Measurements from ENCODE around the gene PLCD3. TPM values are rescaled to one million over a fixed set of nuclear protein-coding genes. Genes with fewer than 3 reads are reported as not detected.
A peak's percentile ranks its signal among the peaks of the same experiment; 100 is the strongest.

The PLCD3 gene
- total and polyA plus RNA-seq, 9 of the 15 experiments (the other 6 are each of a cell fraction or from before 2014, with no cell fraction given): 0.20 to 22.6 (median 7.5) TPM

DNA sequence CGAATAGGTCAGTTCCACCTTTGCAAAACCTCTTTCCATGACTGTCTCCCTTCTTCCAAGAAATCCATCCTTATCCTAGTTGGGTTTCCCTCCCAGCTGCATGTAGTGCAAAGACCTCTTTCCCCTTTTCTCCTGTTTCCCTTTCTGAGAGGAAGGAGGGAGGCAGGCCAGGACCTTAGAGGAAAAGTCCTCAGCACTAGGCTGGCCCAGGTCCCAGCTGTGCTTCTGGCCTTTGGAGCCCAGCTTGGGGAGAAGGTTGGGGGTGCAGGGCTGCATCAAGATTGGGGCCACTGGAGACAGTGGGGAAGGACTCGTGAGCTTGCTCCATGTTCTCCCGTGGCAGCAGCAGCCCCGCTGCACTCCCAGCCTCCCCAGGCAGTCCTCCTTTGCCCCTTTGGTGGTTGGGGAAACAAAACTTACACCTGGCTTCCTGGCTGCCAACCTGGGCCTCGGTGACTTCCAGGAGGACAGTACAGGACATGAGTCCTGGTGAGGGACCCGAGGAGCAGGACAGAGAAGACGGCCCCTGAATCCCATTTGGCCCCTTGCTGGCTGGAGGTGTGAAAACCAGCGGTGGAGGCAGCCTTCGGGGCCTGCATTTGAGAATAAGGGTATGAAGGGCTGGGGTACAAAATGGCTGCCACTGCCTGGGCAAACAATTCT, 29.8 kb upstream of the PLCD3 start (continued):
- TF ChIP-seq, protein P1, sequence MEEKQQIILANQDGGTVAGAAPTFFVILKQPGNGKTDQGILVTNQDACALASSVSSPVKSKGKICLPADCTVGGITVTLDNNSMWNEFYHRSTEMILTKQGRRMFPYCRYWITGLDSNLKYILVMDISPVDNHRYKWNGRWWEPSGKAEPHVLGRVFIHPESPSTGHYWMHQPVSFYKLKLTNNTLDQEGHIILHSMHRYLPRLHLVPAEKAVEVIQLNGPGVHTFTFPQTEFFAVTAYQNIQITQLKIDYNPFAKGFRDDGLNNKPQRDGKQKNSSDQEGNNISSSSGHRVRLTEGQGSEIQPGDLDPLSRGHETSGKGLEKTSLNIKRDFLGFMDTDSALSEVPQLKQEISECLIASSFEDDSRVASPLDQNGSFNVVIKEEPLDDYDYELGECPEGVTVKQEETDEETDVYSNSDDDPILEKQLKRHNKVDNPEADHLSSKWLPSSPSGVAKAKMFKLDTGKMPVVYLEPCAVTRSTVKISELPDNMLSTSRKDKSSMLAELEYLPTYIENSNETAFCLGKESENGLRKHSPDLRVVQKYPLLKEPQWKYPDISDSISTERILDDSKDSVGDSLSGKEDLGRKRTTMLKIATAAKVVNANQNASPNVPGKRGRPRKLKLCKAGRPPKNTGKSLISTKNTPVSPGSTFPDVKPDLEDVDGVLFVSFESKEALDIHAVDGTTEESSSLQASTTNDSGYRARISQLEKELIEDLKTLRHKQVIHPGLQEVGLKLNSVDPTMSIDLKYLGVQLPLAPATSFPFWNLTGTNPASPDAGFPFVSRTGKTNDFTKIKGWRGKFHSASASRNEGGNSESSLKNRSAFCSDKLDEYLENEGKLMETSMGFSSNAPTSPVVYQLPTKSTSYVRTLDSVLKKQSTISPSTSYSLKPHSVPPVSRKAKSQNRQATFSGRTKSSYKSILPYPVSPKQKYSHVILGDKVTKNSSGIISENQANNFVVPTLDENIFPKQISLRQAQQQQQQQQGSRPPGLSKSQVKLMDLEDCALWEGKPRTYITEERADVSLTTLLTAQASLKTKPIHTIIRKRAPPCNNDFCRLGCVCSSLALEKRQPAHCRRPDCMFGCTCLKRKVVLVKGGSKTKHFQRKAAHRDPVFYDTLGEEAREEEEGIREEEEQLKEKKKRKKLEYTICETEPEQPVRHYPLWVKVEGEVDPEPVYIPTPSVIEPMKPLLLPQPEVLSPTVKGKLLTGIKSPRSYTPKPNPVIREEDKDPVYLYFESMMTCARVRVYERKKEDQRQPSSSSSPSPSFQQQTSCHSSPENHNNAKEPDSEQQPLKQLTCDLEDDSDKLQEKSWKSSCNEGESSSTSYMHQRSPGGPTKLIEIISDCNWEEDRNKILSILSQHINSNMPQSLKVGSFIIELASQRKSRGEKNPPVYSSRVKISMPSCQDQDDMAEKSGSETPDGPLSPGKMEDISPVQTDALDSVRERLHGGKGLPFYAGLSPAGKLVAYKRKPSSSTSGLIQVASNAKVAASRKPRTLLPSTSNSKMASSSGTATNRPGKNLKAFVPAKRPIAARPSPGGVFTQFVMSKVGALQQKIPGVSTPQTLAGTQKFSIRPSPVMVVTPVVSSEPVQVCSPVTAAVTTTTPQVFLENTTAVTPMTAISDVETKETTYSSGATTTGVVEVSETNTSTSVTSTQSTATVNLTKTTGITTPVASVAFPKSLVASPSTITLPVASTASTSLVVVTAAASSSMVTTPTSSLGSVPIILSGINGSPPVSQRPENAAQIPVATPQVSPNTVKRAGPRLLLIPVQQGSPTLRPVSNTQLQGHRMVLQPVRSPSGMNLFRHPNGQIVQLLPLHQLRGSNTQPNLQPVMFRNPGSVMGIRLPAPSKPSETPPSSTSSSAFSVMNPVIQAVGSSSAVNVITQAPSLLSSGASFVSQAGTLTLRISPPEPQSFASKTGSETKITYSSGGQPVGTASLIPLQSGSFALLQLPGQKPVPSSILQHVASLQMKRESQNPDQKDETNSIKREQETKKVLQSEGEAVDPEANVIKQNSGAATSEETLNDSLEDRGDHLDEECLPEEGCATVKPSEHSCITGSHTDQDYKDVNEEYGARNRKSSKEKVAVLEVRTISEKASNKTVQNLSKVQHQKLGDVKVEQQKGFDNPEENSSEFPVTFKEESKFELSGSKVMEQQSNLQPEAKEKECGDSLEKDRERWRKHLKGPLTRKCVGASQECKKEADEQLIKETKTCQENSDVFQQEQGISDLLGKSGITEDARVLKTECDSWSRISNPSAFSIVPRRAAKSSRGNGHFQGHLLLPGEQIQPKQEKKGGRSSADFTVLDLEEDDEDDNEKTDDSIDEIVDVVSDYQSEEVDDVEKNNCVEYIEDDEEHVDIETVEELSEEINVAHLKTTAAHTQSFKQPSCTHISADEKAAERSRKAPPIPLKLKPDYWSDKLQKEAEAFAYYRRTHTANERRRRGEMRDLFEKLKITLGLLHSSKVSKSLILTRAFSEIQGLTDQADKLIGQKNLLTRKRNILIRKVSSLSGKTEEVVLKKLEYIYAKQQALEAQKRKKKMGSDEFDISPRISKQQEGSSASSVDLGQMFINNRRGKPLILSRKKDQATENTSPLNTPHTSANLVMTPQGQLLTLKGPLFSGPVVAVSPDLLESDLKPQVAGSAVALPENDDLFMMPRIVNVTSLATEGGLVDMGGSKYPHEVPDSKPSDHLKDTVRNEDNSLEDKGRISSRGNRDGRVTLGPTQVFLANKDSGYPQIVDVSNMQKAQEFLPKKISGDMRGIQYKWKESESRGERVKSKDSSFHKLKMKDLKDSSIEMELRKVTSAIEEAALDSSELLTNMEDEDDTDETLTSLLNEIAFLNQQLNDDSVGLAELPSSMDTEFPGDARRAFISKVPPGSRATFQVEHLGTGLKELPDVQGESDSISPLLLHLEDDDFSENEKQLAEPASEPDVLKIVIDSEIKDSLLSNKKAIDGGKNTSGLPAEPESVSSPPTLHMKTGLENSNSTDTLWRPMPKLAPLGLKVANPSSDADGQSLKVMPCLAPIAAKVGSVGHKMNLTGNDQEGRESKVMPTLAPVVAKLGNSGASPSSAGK (IDR thresholded peaks at IDR 0.05): no peak
- TF ChIP-seq ZNF12 (CRISPR knock-in tag; IDR thresholded peaks at IDR 0.05) (no peak), RCOR1 (IDR thresholded peaks at IDR 0.05; ENCODE audit: borderline replicate concordance in 1 of 2, low read depth in 2 of 2, low read length in 2 of 2) (no peak), FOXK2 (conservative IDR thresholded peaks at IDR 0.05 in 1 of 2, IDR thresholded peaks at IDR 0.05 in 1 of 2; ENCODE audit: low read depth in 2 of 2) (no peak), KLF10 (CRISPR knock-in tag; IDR thresholded peaks at IDR 0.05) (no peak), SRSF7 (optimal IDR thresholded peaks at IDR 0.05; ENCODE audit: low read depth, low read length) (no peak), NCOA1 (IDR thresholded peaks at IDR 0.05; ENCODE audit: low read depth) (no peak), HMG20B (CRISPR knock-in tag; IDR thresholded peaks at IDR 0.05) (no peak), KHSRP (IDR thresholded peaks at IDR 0.05) (no peak), BCOR (IDR thresholded peaks at IDR 0.05) (peak; percentile 19; the same call in 1 of the 2 replicates), HNRNPUL1 (IDR thresholded peaks at IDR 0.05; ENCODE audit: low read length) (no peak), NR2F6 (CRISPR knock-in tag; IDR thresholded peaks at IDR 0.05) (no peak), ZNF444 (CRISPR knock-in tag; IDR thresholded peaks at IDR 0.05) (no peak)
- TF ChIP-seq, protein P2, sequence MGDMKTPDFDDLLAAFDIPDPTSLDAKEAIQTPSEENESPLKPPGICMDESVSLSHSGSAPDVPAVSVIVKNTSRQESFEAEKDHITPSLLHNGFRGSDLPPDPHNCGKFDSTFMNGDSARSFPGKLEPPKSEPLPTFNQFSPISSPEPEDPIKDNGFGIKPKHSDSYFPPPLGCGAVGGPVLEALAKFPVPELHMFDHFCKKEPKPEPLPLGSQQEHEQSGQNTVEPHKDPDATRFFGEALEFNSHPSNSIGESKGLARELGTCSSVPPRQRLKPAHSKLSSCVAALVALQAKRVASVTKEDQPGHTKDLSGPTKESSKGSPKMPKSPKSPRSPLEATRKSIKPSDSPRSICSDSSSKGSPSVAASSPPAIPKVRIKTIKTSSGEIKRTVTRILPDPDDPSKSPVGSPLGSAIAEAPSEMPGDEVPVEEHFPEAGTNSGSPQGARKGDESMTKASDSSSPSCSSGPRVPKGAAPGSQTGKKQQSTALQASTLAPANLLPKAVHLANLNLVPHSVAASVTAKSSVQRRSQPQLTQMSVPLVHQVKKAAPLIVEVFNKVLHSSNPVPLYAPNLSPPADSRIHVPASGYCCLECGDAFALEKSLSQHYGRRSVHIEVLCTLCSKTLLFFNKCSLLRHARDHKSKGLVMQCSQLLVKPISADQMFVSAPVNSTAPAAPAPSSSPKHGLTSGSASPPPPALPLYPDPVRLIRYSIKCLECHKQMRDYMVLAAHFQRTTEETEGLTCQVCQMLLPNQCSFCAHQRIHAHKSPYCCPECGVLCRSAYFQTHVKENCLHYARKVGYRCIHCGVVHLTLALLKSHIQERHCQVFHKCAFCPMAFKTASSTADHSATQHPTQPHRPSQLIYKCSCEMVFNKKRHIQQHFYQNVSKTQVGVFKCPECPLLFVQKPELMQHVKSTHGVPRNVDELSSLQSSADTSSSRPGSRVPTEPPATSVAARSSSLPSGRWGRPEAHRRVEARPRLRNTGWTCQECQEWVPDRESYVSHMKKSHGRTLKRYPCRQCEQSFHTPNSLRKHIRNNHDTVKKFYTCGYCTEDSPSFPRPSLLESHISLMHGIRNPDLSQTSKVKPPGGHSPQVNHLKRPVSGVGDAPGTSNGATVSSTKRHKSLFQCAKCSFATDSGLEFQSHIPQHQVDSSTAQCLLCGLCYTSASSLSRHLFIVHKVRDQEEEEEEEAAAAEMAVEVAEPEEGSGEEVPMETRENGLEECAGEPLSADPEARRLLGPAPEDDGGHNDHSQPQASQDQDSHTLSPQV (IDR thresholded peaks at IDR 0.05): 0 out of 2 replicates have a peak, but pooled peaks have one; percentile 64

Data from K562 (cell line).